ENCODE results near the gene C19orf33. TPM values are rescaled to one million over a fixed set of nuclear protein-coding genes. Genes with fewer than 3 reads are reported as not detected.

Gene C19orf33
- total RNA-seq, 3 donors from 2014 or later (not counting 1 experiment from before 2014, with no cell fraction given), result 1.5 to 4.0 TPM; not detected in 1

DNA sequence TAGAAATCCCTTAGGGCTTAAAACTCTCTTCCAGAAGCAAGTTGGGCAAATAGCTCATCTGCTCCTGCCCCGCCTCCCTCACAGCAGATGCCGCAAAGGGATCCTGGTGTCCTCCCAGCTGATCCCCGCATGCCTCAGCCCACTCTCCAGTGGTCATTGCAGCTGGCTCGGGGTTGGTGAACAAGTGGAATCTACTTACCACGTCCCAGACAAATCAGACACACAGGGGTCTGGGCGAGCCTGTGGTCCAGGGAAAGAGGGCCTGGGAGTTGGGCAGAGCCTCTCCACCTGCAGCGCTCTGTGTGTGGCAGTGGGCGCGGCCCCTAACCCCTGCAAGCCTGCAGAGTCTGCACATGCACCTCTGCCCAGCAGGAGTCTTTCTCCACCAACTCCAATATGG is 10.8 kb upstream of the C19orf33 start:
- Histone ChIP-seq H3K27ac (ENCODE audit: low read length) (no peak overlapping the region), H3K27me3 (ENCODE audit: control insufficient read depth, insufficient read depth, low read length) (no peaks in the 10 kb centered on the region), H3K36me3 (ENCODE audit: control insufficient read depth, insufficient read depth, low read length) (no peaks in the 10 kb centered on the region), H3K4me3 (ENCODE audit: low read length) (no peak overlapping the region), H3K9me3 (ENCODE audit: control insufficient read depth, insufficient read depth, low read length) (no peaks in the 10 kb centered on the region), H3K4me1 (ENCODE audit: control insufficient read depth, insufficient read depth, low read length) (peaks cover 7% of the 10 kb centered on the region)
- TF ChIP-seq, protein P1, sequence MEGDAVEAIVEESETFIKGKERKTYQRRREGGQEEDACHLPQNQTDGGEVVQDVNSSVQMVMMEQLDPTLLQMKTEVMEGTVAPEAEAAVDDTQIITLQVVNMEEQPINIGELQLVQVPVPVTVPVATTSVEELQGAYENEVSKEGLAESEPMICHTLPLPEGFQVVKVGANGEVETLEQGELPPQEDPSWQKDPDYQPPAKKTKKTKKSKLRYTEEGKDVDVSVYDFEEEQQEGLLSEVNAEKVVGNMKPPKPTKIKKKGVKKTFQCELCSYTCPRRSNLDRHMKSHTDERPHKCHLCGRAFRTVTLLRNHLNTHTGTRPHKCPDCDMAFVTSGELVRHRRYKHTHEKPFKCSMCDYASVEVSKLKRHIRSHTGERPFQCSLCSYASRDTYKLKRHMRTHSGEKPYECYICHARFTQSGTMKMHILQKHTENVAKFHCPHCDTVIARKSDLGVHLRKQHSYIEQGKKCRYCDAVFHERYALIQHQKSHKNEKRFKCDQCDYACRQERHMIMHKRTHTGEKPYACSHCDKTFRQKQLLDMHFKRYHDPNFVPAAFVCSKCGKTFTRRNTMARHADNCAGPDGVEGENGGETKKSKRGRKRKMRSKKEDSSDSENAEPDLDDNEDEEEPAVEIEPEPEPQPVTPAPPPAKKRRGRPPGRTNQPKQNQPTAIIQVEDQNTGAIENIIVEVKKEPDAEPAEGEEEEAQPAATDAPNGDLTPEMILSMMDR (IDR thresholded peaks at IDR 0.05), result no peak
- DNase-seq (no peak), ATAC-seq (no peak)
- H3K27ac Mint-ChIP-seq, result no peak overlapping the region
- 91% methylated on average over 9 of the region's 9 CpGs for WGBS (ENCODE audit: insufficient coverage)
- H3K4me1 Mint-ChIP-seq, result no peaks in the 10 kb centered on the region
- H3K36me3 Mint-ChIP-seq, result no peaks in the 10 kb centered on the region
- no peaks in the 10 kb centered on the region for H3K9me3 Mint-ChIP-seq
- intact Hi-C loops (cut with micrococcal nuclease), result no loop called here
- no peak overlapping the region for H3K4me3 Mint-ChIP-seq
- H3K27me3 Mint-ChIP-seq (ENCODE audit: low read depth in 2 of 2), result no peaks in the 10 kb centered on the region

DNA sequence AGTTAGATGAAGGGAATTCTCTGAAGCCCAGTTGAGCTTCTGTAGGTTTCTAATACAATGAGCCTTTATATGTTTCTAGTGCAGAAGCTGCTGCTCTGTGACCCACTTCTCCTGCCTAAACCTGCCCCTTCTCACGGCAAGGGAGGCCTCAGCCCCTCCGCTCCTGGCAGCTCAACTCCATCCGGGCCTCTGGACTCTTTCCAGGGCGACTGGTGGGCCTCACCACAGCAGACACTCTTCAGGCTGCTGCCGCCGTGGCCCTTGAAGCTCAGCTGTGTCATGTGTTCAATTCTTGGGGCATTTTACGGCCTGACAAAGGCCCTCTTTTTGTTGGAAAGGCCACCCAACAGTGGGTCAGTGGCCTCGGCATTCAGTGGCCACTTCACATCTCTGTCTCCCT is 10.0 kb upstream of the C19orf33 start:
- Mint-ChIP-seq H3K27ac (no peak overlapping the region), H3K4me1 (no peaks in the 10 kb centered on the region), H3K36me3 (no peaks in the 10 kb centered on the region), H3K4me3 (no peak overlapping the region), H3K27me3 (ENCODE audit: low read depth in 2 of 2) (no peaks in the 10 kb centered on the region), H3K9me3 (no peaks in the 10 kb centered on the region)
- intact Hi-C loops (cut with micrococcal nuclease), result no loop called here
- 83% methylated on average over 8 of the region's 8 CpGs for WGBS (ENCODE audit: insufficient coverage)
- no peak overlapping the region for H3K4me3 ChIP-seq (ENCODE audit: low read length)
- no peaks in the 10 kb centered on the region for H3K9me3 ChIP-seq (ENCODE audit: control insufficient read depth, insufficient read depth, low read length)
- H3K27me3 ChIP-seq (ENCODE audit: control insufficient read depth, insufficient read depth, low read length), result no peaks in the 10 kb centered on the region
- ATAC-seq (no peak), DNase-seq (no peak)
- no peaks in the 10 kb centered on the region for H3K4me1 ChIP-seq (ENCODE audit: control insufficient read depth, insufficient read depth, low read length)
- TF ChIP-seq, protein P1 (IDR thresholded peaks at IDR 0.05), result no peak
- no peak overlapping the region for H3K27ac ChIP-seq (ENCODE audit: low read length)
- no peaks in the 10 kb centered on the region for H3K36me3 ChIP-seq (ENCODE audit: control insufficient read depth, insufficient read depth, low read length)

DNA sequence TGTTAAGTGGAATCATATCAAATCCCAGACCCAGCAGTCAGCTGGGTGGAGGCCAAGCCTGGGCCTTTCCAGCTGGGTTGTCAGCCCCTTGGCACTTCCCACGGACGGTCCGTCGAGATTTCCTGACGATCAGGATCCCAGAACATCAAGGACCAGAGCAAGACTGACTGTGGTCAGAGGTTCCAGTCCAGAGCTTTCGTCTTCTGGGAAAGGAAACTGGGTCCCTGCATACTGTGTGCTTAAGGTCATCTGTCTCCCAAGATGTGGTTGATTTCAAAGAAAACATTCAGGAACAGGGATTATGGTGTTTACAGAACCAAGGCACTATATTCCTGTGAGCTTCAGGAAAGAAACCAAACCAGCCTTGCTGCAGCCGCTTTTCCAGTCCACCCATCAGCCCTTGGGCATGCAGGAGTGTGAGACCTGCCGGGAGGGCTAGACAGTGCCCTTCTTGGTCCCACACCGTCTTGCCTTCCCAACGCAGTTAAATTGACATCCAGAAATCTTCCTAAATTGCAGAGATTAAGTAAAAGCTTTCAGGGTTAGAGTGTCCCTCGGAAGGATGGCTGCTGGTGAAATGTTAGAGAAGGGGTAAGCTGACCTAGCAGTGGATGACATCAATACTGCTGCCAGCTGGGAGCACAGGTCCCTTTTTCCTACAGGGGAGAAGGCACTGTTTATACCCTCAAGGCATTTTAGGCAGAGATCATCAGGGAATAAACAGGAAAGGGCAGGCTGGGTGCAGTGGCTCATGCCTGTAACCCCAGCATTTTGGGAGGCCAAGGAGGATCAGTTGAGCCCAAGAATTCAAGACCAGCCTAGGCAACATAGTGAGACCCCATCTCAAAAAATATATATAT is 5.0 kb upstream of the C19orf33 start:
- Mint-ChIP-seq H3K36me3 (no peaks in the 10 kb centered on the region), H3K4me3 (no peak overlapping the region), H3K27ac (no peak overlapping the region), H3K4me1 (no peaks in the 10 kb centered on the region), H3K9me3 (no peaks in the 10 kb centered on the region), H3K27me3 (ENCODE audit: low read depth in 2 of 2) (no peaks in the 10 kb centered on the region)
- TF ChIP-seq, protein P1 (IDR thresholded peaks at IDR 0.05), result no peak
- no peaks in the 10 kb centered on the region for H3K27me3 ChIP-seq (ENCODE audit: control insufficient read depth, insufficient read depth, low read length)
- no peaks in the 10 kb centered on the region for H3K9me3 ChIP-seq (ENCODE audit: control insufficient read depth, insufficient read depth, low read length)
- H3K4me1 ChIP-seq (ENCODE audit: control insufficient read depth, insufficient read depth, low read length), result peaks cover 9% of the 10 kb centered on the region
- no peaks in the 10 kb centered on the region for H3K36me3 ChIP-seq (ENCODE audit: control insufficient read depth, insufficient read depth, low read length)
- ATAC-seq (no peak), DNase-seq (no peak)
- intact Hi-C loops (cut with micrococcal nuclease), result no loop called here
- H3K4me3 ChIP-seq (ENCODE audit: low read length), result no peak overlapping the region
- H3K27ac ChIP-seq (ENCODE audit: low read length), result no peak overlapping the region
- WGBS (ENCODE audit: insufficient coverage), result 86% methylated on average over 11 of the region's 11 CpGs

Measured in natural killer cell (primary cell).